C1 segment of cervical spinal cord (tissue), 14 donors: ENCODE measurements around the gene ACSS3.
"Not testable (repeated sequence)": the region's sequence is repeated elsewhere in the genome, so short reads cannot be mapped to it uniquely, and the experiment has no call there.

Experiments
- DNase-seq, 14 donors: peaks; one replicate each; lab custom pipeline; 2025; lab: John Stamatoyannopoulos, UW

Gene ACSS3

GRCh38 chr12:81166790-81167189, 88.9 kb downstream of the ACSS3 start:
- no peak for DNase-seq

- no peak for DNase-seq
Measured at GRCh38 chr12:81167694-81168093, 89.8 kb downstream of the ACSS3 start.

- no peak for DNase-seq
Measured at GRCh38 chr12:81168445-81168844, 90.6 kb downstream of the ACSS3 start.

DNA sequence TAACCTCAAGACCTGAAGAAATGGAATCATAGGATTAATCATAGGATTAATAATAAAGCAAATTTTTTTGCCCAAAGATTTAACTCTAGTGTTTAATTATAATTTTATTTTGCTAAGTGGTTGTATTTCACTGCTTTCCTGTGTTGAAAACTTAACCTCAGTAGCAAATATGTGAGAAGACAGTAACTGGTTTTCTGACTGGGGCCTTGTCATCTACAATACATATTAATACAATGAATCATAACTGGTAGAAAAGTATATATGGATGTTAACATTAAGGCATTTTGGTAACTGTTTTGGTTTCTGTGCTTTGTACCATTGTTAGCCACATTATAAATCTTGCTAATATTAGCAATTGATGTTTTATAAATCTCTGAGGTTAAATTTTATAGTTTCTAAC, 92.2 kb downstream of the ACSS3 start:
- DNase-seq = no peak

DNA sequence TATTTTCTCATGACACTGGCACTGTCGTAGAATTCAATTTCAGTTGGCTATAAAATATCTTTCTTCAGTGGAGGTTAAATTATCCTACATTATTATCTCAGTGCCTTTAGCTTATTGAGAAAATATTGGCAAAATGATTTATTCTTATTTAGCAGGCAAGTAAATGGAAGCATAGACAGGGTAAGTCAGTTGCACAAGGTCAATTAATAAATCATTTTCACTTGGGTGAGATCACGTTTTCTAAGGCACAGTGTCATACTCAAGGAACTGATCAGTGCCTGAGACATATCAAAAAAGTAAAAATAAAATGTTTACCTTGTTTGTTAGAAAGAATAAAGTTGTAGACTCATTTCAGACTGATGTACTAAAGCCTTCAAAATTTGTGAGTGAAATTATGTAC, 95.0 kb downstream of the ACSS3 start:
- DNase-seq = no peak

GRCh38 chr12:81174664-81175063, 96.8 kb downstream of the ACSS3 start:
- no peak for DNase-seq

DNA sequence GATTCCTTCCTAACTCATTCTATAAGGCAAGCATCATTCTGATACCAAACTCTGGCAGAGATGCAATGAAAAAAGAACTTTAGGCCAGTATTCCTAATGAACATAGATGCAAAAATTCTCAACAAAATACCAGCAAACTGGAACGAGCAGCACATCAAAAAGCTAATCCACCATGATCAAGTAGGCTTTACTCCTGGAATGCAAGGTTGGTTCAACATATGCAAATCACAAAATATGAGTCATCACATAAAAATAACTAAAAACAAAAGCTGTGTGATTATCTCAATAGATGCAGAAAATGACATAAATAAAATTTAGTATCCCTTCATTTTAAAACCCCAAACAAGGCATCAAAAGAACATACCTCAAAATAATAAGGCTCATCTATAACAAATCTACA, 98.9 kb downstream of the ACSS3 start:
- no peak for DNase-seq

GRCh38 chr12:81181691-81182090, 103.8 kb downstream of the ACSS3 start:
- DNase-seq = no peak

DNA sequence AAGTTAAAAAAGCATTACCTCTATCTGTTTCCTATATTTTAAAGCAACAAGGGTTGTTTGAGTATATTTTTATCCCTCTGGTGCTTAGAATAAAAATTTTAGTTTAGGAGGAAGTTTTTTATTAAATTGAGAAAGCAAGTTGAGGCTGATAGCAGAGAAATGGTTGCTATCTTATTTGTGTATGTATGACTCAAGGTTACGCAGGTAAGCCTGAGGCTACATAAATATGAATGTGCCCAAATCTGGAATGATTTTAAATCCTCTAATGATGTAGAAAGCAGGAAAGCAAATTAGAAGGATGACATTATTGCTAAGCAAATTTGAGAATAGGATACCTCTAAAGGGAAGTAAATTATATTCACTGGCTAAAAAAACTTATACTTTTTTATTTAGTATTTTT, 109.8 kb downstream of the ACSS3 start:
- no peak for DNase-seq

DNA sequence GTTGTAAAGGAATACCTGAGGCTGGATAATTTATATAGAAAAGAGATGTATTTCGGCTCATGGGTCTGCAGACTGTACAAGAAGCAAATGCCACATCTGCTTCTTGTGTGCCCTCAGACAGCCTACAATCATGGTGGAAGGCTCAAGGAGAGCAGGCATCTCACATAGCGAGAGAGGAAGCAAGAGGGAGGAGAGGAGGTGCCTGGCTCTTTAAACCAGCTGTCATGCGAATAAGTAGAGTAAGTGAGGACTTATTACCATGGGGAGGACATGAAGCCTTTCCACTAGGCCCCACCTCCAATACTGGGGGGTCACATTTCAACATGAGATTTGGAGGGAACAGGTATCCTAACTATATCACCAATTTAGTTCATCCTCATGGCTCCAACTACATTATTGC, 118.7 kb downstream of the ACSS3 start:
- no peak for DNase-seq

DNA sequence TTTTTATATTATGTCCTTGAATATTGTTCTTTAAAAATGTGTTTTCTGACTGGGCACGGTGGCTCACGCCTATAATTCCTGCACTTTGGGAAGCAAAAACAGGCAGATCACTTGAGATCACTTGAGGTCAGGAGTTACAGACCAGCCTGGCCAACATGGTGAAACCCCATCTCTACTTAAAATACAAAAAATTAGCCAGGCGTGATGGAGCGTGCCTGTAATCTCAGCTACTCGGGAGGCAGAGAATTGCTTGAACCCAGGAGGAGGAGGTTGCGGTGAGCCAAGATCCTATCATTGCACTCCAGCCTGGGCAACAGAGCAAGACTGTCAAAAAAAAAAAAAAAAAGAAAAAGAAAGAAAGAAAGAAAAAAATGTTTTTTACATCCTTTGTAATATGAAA, 122.7 kb downstream of the ACSS3 start:
- not testable (repeated sequence) for DNase-seq

- DNase-seq = no peak
Measured at GRCh38 chr12:81203671-81204204, 125.9 kb downstream of the ACSS3 start.

DNA sequence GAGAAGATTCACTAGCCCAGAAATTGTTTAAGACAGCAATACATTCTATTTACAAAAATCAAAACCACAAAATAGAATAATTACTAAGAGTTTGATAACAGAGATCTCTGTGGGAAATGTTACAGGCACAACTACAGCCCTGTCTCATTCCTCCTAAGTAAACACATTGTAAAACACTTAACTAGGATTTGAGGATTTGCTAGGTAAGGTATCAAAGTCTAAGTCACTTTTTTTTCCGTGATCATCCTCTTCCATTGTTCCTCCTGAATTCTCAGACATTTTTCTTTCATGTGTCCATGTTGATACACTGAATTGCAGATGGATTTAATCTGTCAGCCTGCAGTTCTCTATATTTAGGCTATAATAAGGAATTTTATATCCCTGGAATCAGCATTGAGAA, 127.5 kb downstream of the ACSS3 start:
- no peak for DNase-seq

- no peak for DNase-seq
Measured at GRCh38 chr12:81206429-81206828, 128.6 kb downstream of the ACSS3 start.

GRCh38 chr12:81207173-81207572, 129.3 kb downstream of the ACSS3 start:
- DNase-seq = no peak

DNA sequence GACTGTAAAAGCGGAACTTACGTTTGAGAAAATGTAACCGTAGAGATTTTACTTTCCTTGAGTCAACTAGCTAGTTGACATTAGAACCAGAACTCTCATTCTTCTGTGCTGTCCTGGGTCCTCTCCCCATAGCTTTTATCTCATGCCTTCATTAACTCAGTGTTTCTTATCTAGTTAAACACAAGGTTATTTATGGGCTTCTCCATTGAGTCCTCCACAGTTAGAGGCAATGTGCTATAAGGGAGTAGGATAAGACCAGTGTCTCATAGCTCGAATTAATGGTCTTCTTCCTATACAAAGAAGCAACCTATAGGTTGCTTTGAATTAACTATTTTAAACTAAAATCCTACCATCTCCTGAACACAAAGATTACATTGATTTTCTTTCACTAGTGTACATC, 129.8 kb downstream of the ACSS3 start:
- DNase-seq = no peak

- DNase-seq = no peak
Measured at GRCh38 chr12:81208187-81208911, 130.5 kb downstream of the ACSS3 start.

- no peak for DNase-seq
Measured at GRCh38 chr12:81209012-81209411, 131.1 kb downstream of the ACSS3 start.

- not testable (repeated sequence) for DNase-seq
Measured at GRCh38 chr12:81209772-81210225, 131.9 kb downstream of the ACSS3 start.

- no peak for DNase-seq
Measured at GRCh38 chr12:81211306-81211705, 133.4 kb downstream of the ACSS3 start.

DNA sequence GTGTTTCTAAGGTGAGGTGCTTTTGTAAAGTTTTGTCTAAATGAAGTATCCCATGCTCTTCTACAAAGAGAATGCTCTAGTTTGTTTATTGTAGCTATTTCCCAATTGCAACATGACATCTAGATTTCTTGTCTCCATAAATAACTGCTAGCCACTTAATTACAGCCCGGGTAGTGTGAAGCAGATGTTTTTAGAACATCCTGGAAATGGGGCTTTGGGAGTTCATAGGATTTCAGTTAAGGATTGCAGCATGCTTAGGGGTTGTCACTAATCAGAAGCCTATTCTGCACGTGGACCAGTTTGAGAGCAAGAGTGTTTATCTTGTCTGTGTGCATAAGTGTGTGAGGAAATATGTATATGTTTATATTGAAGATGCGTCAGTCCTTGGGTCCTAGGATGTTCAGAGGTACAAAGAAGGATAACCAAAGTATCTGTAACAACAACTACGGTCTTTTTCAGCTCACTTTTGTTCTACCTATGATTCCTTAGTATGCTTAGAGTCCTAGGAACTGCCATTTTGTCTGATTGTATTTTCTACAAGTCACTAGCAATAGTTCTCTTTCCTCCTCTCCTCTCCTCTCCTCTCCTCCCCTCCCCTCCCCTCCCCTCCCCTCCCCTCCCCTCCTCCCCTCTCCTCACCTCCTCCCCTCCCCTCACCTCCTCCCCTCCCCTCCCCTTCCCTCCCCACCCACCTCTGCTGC, 135.3 kb downstream of the ACSS3 start:
- no peak for DNase-seq

DNA sequence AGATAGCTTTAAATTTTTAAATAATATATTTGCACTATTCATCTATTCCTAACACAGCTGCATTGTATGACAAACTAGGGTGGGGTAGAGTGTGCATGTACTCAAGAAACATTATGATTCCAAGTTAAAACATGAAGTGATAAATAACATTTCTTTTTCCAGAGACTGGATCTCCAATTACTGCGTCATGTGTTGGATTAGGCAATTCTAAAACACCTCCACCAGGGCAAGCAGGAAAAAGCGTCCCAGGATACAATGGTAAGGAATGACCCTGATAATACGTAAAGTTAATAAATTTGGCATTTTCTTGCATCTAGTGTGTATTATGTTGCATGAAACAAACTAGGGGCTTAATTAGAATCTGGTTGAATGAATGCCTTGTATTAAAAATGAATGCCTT, 138.9 kb downstream of the ACSS3 start:
- no peak for DNase-seq

DNA sequence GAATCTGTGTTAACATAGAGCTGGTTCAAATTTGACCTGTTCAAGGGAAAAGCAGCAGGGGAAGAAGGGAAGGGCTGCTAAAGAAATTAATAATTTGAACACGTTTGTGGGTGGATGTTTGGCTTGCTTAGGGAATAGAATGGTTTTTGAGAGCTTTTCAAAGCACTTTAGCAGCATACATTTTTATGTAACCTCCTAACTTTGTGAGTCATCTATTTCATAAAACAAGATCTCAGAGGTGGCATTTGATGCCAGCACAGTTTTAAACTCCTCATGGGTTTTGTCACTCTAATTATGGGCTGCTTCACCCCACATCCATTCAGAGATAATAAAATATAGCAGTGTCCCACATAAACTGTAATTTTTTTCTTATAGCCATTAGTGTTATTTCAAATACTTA, 143.8 kb downstream of the ACSS3 start:
- DNase-seq = no peak
